Activated T-cell treated with anti-CD3 and anti-CD28 coated beads for 24 hours (primary cell): ENCODE data around the gene KRTAP5-2.
"Not testable (repeated sequence)": the region's sequence is repeated elsewhere in the genome, so short reads cannot be mapped to it uniquely, and the experiment has no call there.

Experiments
- DNase-seq: peaks from one replicate; pipeline ENCODE4 v3.0.0-alpha.2; 2020; ENCODE audit warnings: low read depth

The KRTAP5-2 gene

GRCh38 chr11:1597994-1598380 lies at the start of gene KRTAP5-2:
KRTAP5-2 (minus strand) TSS chr11:1598294; CDS start chr11:1598250, 44 bp downstream.
- DNase-seq, result no peak

GRCh38 chr11:1646540-1646939 lies 48.4 kb upstream of the KRTAP5-2 start:
- DNase-seq, result not testable (repeated sequence)

- DNase-seq, result no peak
Observed at GRCh38 chr11:1645357-1645821, 47.3 kb upstream of the KRTAP5-2 start.

GRCh38 chr11:1644601-1645356 lies 46.7 kb upstream of the KRTAP5-2 start:
- DNase-seq, result no peak

GRCh38 chr11:1643146-1643690 lies 45.1 kb upstream of the KRTAP5-2 start:
- no peak for DNase-seq

- no peak for DNase-seq
Observed at GRCh38 chr11:1642288-1643145, 44.4 kb upstream of the KRTAP5-2 start.

GRCh38 chr11:1641096-1641495 lies 43.0 kb upstream of the KRTAP5-2 start:
- DNase-seq, result no peak

- no peak for DNase-seq
Observed at GRCh38 chr11:1640076-1640946, 42.2 kb upstream of the KRTAP5-2 start.

GRCh38 chr11:1639666-1640065 lies 41.6 kb upstream of the KRTAP5-2 start:
- DNase-seq, result no peak

- no peak for DNase-seq
Observed at GRCh38 chr11:1639102-1639620, 41.1 kb upstream of the KRTAP5-2 start.

- no peak for DNase-seq
Observed at GRCh38 chr11:1638344-1638743, 40.2 kb upstream of the KRTAP5-2 start.

GRCh38 chr11:1637628-1638027 lies 39.5 kb upstream of the KRTAP5-2 start:
- DNase-seq, result no peak

- no peak for DNase-seq
Observed at GRCh38 chr11:1636291-1636950, 38.3 kb upstream of the KRTAP5-2 start.

GRCh38 chr11:1633864-1634263 lies 35.8 kb upstream of the KRTAP5-2 start:
- DNase-seq, result no peak

- DNase-seq, result no peak
Observed at GRCh38 chr11:1632053-1632714, 34.1 kb upstream of the KRTAP5-2 start.

- DNase-seq, result no peak
Observed at GRCh38 chr11:1631066-1631568, 33.0 kb upstream of the KRTAP5-2 start.

- no peak for DNase-seq
Observed at GRCh38 chr11:1630271-1630670, 32.2 kb upstream of the KRTAP5-2 start.

GRCh38 chr11:1629326-1630185 lies 31.5 kb upstream of the KRTAP5-2 start, which contains the start of gene KRTAP5-5:
KRTAP5-5 (plus strand) TSS chr11:1629775; CDS start chr11:1629841, 66 bp downstream.
- DNase-seq, result no peak
